GM12878 (cell line): Measurements from ENCODE around the gene HIKESHI. TPM values are rescaled to one million over a fixed set of nuclear protein-coding genes. Genes with fewer than 3 reads are reported as not detected.

Experiments
- ATAC-seq: fragments of 200-7000 bp; cut with Tn5 transposase; 3 replicates; pipeline ENCODE4 v1.9.1; 2020; ENCODE audit warnings: mild to moderate bottlenecking, moderate library complexity
- BruUV-seq: library from RNA; stranded (reverse); fragments of 400-500 nt; replicated peaks from 2 replicates; lab custom pipeline; 2021; lab: Mats Ljungman, UMichigan
- CTCF ChIA-PET: fragments of 300-600 bp; sonication (Branson Sonifier 250); formaldehyde crosslinking; extraction: SDS; loops from one replicate; lab custom pipeline; 2021; ENCODE audit warnings: inconsistent platforms; lab: Yijun Ruan, JAX
- POLR2A ChIA-PET: fragments of 350-600 bp; formaldehyde crosslinking; extraction: SDS; loops from one replicate; lab custom pipeline; 2021; ENCODE audit warnings: inconsistent platforms; lab: Charles Lee
- RAD21 ChIA-PET: fragments of 300-600 bp; sonication (Branson Sonifier 250); formaldehyde crosslinking; loops from one replicate; lab custom pipeline; 2023; ENCODE audit warnings: antibody characterized with exemption; ENCODE audit not compliant: unreplicated experiment; lab: Charles Lee
- SMC1A ChIA-PET: fragments of 300-600 bp; sonication (Branson Sonifier 250); formaldehyde crosslinking; loops from one replicate; lab custom pipeline; 2023; ENCODE audit not compliant: unreplicated experiment, uncharacterized antibody; lab: Charles Lee
- DNase-seq: peaks from one replicate; pipeline ENCODE4 v3.0.0-alpha.2; 2011; ENCODE audit warnings: low read depth, low spot score
- FAIRE-seq: peaks from 3 replicates; lab custom pipeline; 2011; peaks lifted over from hg19 to GRCh38; lab: Jason Lieb, UNC
- H2AFZ ChIP-seq: 2 replicates; pipeline ENCODE4 v1.6.0; 2011; ENCODE audit warnings: low read depth, low read length, control low read depth; ENCODE audit not compliant: control insufficient read depth
- H3K27ac ChIP-seq: 2 replicates; pipeline ENCODE4 v1.5.1; 2011; ENCODE audit warnings: control low read depth; ENCODE audit not compliant: control insufficient read depth, insufficient read depth
- H3K27me3 ChIP-seq, 2 experiments: replicated peaks in 1 of 2; 2 replicates each; pipeline versions ENCODE4 v1.6.0 to v1.6.1; 2011; ENCODE audit warnings: low read length in 1 of 2; ENCODE audit not compliant: control insufficient read depth in 2 of 2, insufficient read depth in 2 of 2
- H3K36me3 ChIP-seq, 2 experiments: 2 replicates each; pipeline ENCODE4 v1.5.1; 2011; ENCODE audit warnings: low read length in 1 of 2; ENCODE audit not compliant: control insufficient read depth in 2 of 2, insufficient read depth in 2 of 2
- H3K4me1 ChIP-seq: 2 replicates; pipeline ENCODE4 v1.6.1; 2011; ENCODE audit warnings: mild to moderate bottlenecking, low read length, moderate library complexity, mixed read lengths; ENCODE audit not compliant: control insufficient read depth, insufficient read depth
- H3K4me2 ChIP-seq: 2 replicates; pipeline ENCODE4 v1.6.0; 2011; ENCODE audit warnings: control low read depth; ENCODE audit not compliant: control insufficient read depth, insufficient read depth
- H3K4me3 ChIP-seq: fragments of 200-600 bp; sonication (generic); 2 replicates; pipeline ENCODE4 v1.5.1; 2016
- H3K79me2 ChIP-seq: 2 replicates; pipeline ENCODE4 v1.6.0; 2011; ENCODE audit warnings: low read length; ENCODE audit not compliant: control insufficient read depth, insufficient read depth
- H3K9ac ChIP-seq: 2 replicates; pipeline ENCODE4 v1.8.0; 2011; ENCODE audit warnings: low read length, control low read depth, mixed read lengths; ENCODE audit not compliant: control insufficient read depth, insufficient read depth
- H3K9me3 ChIP-seq: replicated peaks from 3 replicates; pipeline ENCODE4 v1.5.1; 2011; ENCODE audit warnings: mild to moderate bottlenecking, low read length; ENCODE audit not compliant: control insufficient read depth, insufficient read depth
- H4K20me1 ChIP-seq: 2 replicates; pipeline ENCODE4 v1.6.0; 2011; ENCODE audit not compliant: control insufficient read depth, insufficient read depth
- ASH2L ChIP-seq: fragments of 300-600, 200-600 bp; sonication (generic); IDR thresholded peaks from 2 replicates; pipeline ENCODE4 v1.6.1; 2017; ENCODE audit warnings: low read depth, mild to moderate bottlenecking, borderline replicate concordance
- EP300 ChIP-seq, 2 experiments: fragments of 150-350 bp in 1 of 2; IDR thresholded peaks; 2 replicates each; pipeline ENCODE4 v1.6.1; 2011 to 2012; ENCODE audit warnings: low read depth in 2 of 2, low read length in 2 of 2, borderline replicate concordance in 1 of 2, improper control_type of control experiment in 1 of 2, inconsistent platforms in 1 of 2; ENCODE audit not compliant: control insufficient read depth in 1 of 2
- ETV6 ChIP-seq, 2 experiments: fragments of 450-650 bp in 1 of 2; IDR thresholded peaks in 1 of 2; conservative IDR thresholded peaks in 1 of 2; 2 replicates each; pipeline ENCODE4 v1.6.1; 2014; ENCODE audit warnings: antibody characterized with exemption in 1 of 2, borderline replicate concordance in 1 of 2, low read depth in 1 of 2, mild to moderate bottlenecking in 1 of 2, moderate library complexity in 1 of 2
- FOXK2 ChIP-seq: fragments of 450-650 bp; IDR thresholded peaks from 2 replicates; pipeline ENCODE4 v1.6.1; 2017; ENCODE audit warnings: mild to moderate bottlenecking, moderate library complexity
- IRF3 ChIP-seq: fragments of 450-650 bp; IDR thresholded peaks from 2 replicates; pipeline ENCODE4 v1.6.1; 2014; ENCODE audit warnings: mild to moderate bottlenecking
- MAX ChIP-seq: IDR thresholded peaks from 2 replicates; pipeline ENCODE4 v1.6.1; 2012; ENCODE audit warnings: low read depth, low read length, improper control_type of control experiment
- NFYA ChIP-seq: IDR thresholded peaks from 2 replicates; pipeline ENCODE4 v1.6.1; 2011; ENCODE audit warnings: low read depth, mild to moderate bottlenecking, low read length, improper control_type of control experiment, borderline replicate concordance
- PAX8 ChIP-seq: fragments of 450-650 bp; IDR thresholded peaks from 2 replicates; pipeline ENCODE4 v1.6.1; 2017; ENCODE audit warnings: mild to moderate bottlenecking, moderate library complexity
- RAD51 ChIP-seq: fragments of 450-650 bp; IDR thresholded peaks from 2 replicates; pipeline ENCODE4 v1.6.1; 2016; ENCODE audit warnings: moderate library complexity, mild to moderate bottlenecking, inconsistent platforms
- TAF1 ChIP-seq: IDR thresholded peaks from 2 replicates; pipeline ENCODE4 v1.6.1; 2011; ENCODE audit warnings: mild to moderate bottlenecking, low read depth, low read length, borderline replicate concordance
- WRNIP1 ChIP-seq: IDR thresholded peaks from 2 replicates; pipeline ENCODE4 v1.6.1; 2011; ENCODE audit warnings: low read depth, low read length, improper control_type of control experiment, borderline replicate concordance
- ZBED1 ChIP-seq: IDR thresholded peaks from 2 replicates; pipeline ENCODE4 v1.6.1; 2016; ENCODE audit warnings: borderline replicate concordance
- ZBTB11 ChIP-seq: fragments of 450-650 bp; formaldehyde crosslinking; IDR thresholded peaks from 2 replicates; pipeline ENCODE4 v1.5.0; 2022; ENCODE audit warnings: mild to moderate bottlenecking, missing genetic modification characterization
- ZNF24 ChIP-seq: fragments of 450-650 bp; IDR thresholded peaks from 2 replicates; pipeline ENCODE4 v1.6.1; 2017; ENCODE audit warnings: antibody characterized with exemption, mild to moderate bottlenecking
- WGBS: methylation state at CpG from one replicate; pipeline ENCODE4 v1.1.6; 2016; ENCODE audit warnings: low lambda C conversion rate; ENCODE audit not compliant: insufficient replicate concordance, insufficient coverage; ENCODE audit errors: missing lambda C conversion rate; 5-methylcytosine and 5-hydroxymethylcytosine counted together
- in situ Hi-C: fragments of 300-500 bp; cut with MboI; formaldehyde crosslinking; loops from 9 replicates; pipeline ENCODE4 v1.14.3; 2018; ENCODE audit warnings: mixed read lengths
- intact Hi-C: fragments of 100-400 bp; cut with micrococcal nuclease; formaldehyde crosslinking; loops from one replicate; pipeline ENCODE4 v1.14.2; 2022; ENCODE audit not compliant: unreplicated experiment
- polyA plus RNA-seq, 11 experiments: library from polyadenylated mRNA; depleted of rRNA in 4 of 11; unstranded in 6 of 11; stranded (reverse) in 5 of 11; fragments of >200 nt; fragmentation: Nextera tagmentation in 4 of 11; fragmentation: Illumina TruSeq in 1 of 11; extraction: Ambion mirVana in 4 of 11; extraction: Trizol in 1 of 11; gene quantifications; 1 replicate in 1 of 11; 2 replicates in 10 of 11; pipeline versions ENCODE4 v1.2.1 to v1.2.3, GENCODE V29; 2011 to 2016; ENCODE audit warnings: inconsistent platforms in 2 of 11, missing spikeins in 2 of 11, low read depth in 1 of 11
- total RNA-seq, 4 experiments: library from RNA; depleted of rRNA in 3 of 4; stranded (reverse); fragments of >200 nt in 3 of 4; fragmentation: Illumina TruSeq in 1 of 4; extraction: Trizol in 1 of 4; gene quantifications; 2 replicates each; pipeline versions ENCODE4 v1.2.1 to v1.2.3, GENCODE V29; 2013 to 2021

Gene HIKESHI
- total and polyA plus RNA-seq, 10 of the 15 experiments (the other 5 are each of a cell fraction or from before 2014, with no cell fraction given): 42.3 to 228 (median 85.7) TPM

GRCh38 chr11:86365546-86365945 is 63.5 kb downstream of the HIKESHI start:
- H3K9me3 ChIP-seq: no peaks in the 10 kb centered on the region
- H2AFZ ChIP-seq: no peak overlapping the region
- CTCF ChIA-PET: no interaction called here
- H3K79me2 ChIP-seq: no peaks in the 10 kb centered on the region
- H3K9ac ChIP-seq: no peak overlapping the region
- no peak for FAIRE-seq
- SMC1A ChIA-PET: no interaction called here
- no peak for ATAC-seq
- H3K4me2 ChIP-seq: no peak overlapping the region
- TF ChIP-seq TAF1: no peak
- no peak for TF ChIP-seq ZBED1
- TF ChIP-seq IRF3: no peak
- no peak for TF ChIP-seq ZBTB11
- no peak for TF ChIP-seq WRNIP1
- TF ChIP-seq EP300 (IDR thresholded peaks at IDR 0.05; ENCODE audit: borderline replicate concordance in 1 of 2, control insufficient read depth in 1 of 2, low read depth in 2 of 2, low read length in 2 of 2): no peak
- TF ChIP-seq ASH2L: no peak
- no peak for TF ChIP-seq NFYA
- TF ChIP-seq PAX8: no peak
- TF ChIP-seq FOXK2: no peak
- no peak for TF ChIP-seq MAX
- TF ChIP-seq ETV6 (conservative IDR thresholded peaks at IDR 0.05 in 1 of 2, IDR thresholded peaks at IDR 0.05 in 1 of 2; ENCODE audit: borderline replicate concordance in 1 of 2, low read depth in 1 of 2): no peak
- no peak for TF ChIP-seq ZNF24
- TF ChIP-seq RAD51: no peak
- no peak overlapping the region for H3K27ac ChIP-seq
- BruUV-seq: no TSS peak
- in situ Hi-C loops: no loop called here
- no peaks in the 10 kb centered on the region for H3K36me3 ChIP-seq
- no peak for DNase-seq
- 4% methylated on average over 2 of the region's 2 CpGs for WGBS
- intact Hi-C loops: no loop called here
- POLR2A ChIA-PET: no interaction called here
- no peak overlapping the region for H3K4me3 ChIP-seq
- no peaks in the 10 kb centered on the region for H4K20me1 ChIP-seq
- H3K4me1 ChIP-seq: no peaks in the 10 kb centered on the region
- no peaks in the 10 kb centered on the region for H3K27me3 ChIP-seq
- RAD21 ChIA-PET: no interaction called here
